Tibial artery (tissue), 4 donors: Measurements from ENCODE around the gene SRSF9.
"Not testable (repeated sequence)": the region's sequence is repeated elsewhere in the genome, so short reads cannot be mapped to it uniquely, and the experiment has no call there.

ENCODE experiments used
- DNase-seq, 2 donors: peaks; one replicate each; pipeline ENCODE4 v3.0.0-alpha.2; 2019
- H3K27ac ChIP-seq, 2 donors: fragments of 200-600 bp; sonication (generic) in 1 of 2; 1 replicate in 1 of 2; 2 replicates in 1 of 2; pipeline ENCODE4 v1.5.1; 2018 to 2019; ENCODE audit warnings: mild to moderate bottlenecking in 1 of 2
- H3K27me3 ChIP-seq, 2 donors: fragments of 200-600 bp; sonication (generic) in 1 of 2; one replicate each; pipeline versions ENCODE4 v1.5.1 to v1.6.0; 2016 to 2019
- H3K36me3 ChIP-seq, 3 donors: fragments of 200-600 bp; sonication (generic) in 2 of 3; one replicate each; pipeline ENCODE4 v1.5.1; 2016 to 2019; ENCODE audit warnings: mild to moderate bottlenecking in 2 of 3
- H3K4me1 ChIP-seq, 4 donors: fragments of 200-600 bp; sonication (generic) in 2 of 4; 1 replicate in 3 of 4; 2 replicates in 1 of 4; pipeline ENCODE4 v1.5.1; 2016 to 2019
- H3K4me3 ChIP-seq, 2 donors: fragments of 200-600 bp; sonication (generic) in 1 of 2; 1 replicate in 1 of 2; 2 replicates in 1 of 2; pipeline ENCODE4 v1.5.1; 2018 to 2019; ENCODE audit warnings: mild to moderate bottlenecking in 2 of 2
- H3K9me3 ChIP-seq, 3 donors: fragments of 200-600 bp; sonication (generic) in 1 of 3; one replicate each; pipeline ENCODE4 v1.5.1; 2016 to 2019
- intact Hi-C: fragments of 100-400 bp; cut with DNase I; formaldehyde crosslinking; loops from one replicate; pipeline ENCODE4 v1.15.0; 2023; ENCODE audit warnings: low total_unique reads
- TF ChIP-seq, protein P1 (sequence below), 2 experiments: fragments of 200-600 bp in 1 of 2; fragments of 450-650 bp in 1 of 2; IDR thresholded peaks; one replicate each; pipeline ENCODE4 v1.5.1; 2017 to 2019; ENCODE audit warnings: antibody characterized with exemption in 2 of 2, mild to moderate bottlenecking in 1 of 2, moderate library complexity in 1 of 2

SRSF9 gene, protein sequence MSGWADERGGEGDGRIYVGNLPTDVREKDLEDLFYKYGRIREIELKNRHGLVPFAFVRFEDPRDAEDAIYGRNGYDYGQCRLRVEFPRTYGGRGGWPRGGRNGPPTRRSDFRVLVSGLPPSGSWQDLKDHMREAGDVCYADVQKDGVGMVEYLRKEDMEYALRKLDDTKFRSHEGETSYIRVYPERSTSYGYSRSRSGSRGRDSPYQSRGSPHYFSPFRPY

DNA sequence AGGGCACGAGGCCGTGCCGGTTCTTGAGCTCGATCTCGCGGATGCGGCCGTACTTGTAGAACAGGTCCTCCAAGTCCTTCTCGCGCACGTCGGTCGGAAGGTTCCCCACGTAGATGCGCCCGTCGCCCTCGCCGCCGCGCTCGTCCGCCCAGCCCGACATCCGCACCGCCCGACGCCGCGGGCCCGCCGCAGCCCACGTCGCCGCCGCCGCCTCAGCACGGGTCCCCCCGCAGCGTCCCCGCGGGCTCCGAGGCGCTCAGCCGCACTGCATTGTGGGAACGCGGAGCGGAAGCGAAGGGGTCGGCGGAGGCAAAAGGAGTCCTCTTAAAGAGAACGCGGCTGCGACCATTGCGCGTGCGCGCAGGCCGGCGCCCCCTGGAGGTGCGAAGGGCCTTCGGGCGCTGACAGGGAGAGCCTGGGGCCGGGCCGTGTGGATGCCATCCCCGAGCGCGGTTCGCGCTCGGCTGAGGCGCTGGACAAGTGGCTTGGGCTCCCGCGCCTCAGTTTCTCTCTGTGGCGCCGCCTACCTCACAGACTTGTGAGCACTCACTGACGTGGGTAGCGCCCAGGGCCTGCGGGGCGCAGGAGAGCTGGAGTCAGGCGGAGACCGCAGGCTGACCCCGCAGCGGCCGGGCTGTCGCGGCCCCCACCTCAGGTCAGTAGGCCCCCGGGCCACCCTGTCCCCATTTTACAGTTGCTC is at the start of gene SRSF9:
SRSF9 (minus strand) TSS at position 299 of the 700 bp plus-strand sequence; CDS start at position 160, 139 bp downstream.
- peaks cover 10 to 25% (median 11%) of the 10 kb centered on the region in 3 donors for H3K36me3 ChIP-seq
- intact Hi-C loops: no loop called here
- no peaks in the 10 kb centered on the region for H3K27me3 ChIP-seq
- DNase-seq: peak; percentile 94 to 97
- H3K4me3 ChIP-seq: peak within 1 kb of the TSS; percentile 95 to 98
- H3K4me1 ChIP-seq: peaks cover 0 to 49% (median 19%) of the 10 kb centered on the region in 4 donors
- peak within 1 kb of the TSS; percentile 93 to 94 for H3K27ac ChIP-seq
- no peaks in the 10 kb centered on the region for H3K9me3 ChIP-seq
- TF ChIP-seq, protein P1, sequence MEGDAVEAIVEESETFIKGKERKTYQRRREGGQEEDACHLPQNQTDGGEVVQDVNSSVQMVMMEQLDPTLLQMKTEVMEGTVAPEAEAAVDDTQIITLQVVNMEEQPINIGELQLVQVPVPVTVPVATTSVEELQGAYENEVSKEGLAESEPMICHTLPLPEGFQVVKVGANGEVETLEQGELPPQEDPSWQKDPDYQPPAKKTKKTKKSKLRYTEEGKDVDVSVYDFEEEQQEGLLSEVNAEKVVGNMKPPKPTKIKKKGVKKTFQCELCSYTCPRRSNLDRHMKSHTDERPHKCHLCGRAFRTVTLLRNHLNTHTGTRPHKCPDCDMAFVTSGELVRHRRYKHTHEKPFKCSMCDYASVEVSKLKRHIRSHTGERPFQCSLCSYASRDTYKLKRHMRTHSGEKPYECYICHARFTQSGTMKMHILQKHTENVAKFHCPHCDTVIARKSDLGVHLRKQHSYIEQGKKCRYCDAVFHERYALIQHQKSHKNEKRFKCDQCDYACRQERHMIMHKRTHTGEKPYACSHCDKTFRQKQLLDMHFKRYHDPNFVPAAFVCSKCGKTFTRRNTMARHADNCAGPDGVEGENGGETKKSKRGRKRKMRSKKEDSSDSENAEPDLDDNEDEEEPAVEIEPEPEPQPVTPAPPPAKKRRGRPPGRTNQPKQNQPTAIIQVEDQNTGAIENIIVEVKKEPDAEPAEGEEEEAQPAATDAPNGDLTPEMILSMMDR (IDR thresholded peaks at IDR 0.05): peak; percentile 88 to 94

GRCh38 chr12:120519324-120519723 is 49.8 kb upstream of the SRSF9 start:
- H3K27ac ChIP-seq, intact Hi-C loops, H3K27me3 ChIP-seq, H3K9me3 ChIP-seq, DNase-seq, H3K4me1 ChIP-seq, H3K4me3 ChIP-seq: not testable (repeated sequence)
- peaks cover 21 to 71% (median 50%) of the 10 kb centered on the region in 3 donors for H3K36me3 ChIP-seq

DNA sequence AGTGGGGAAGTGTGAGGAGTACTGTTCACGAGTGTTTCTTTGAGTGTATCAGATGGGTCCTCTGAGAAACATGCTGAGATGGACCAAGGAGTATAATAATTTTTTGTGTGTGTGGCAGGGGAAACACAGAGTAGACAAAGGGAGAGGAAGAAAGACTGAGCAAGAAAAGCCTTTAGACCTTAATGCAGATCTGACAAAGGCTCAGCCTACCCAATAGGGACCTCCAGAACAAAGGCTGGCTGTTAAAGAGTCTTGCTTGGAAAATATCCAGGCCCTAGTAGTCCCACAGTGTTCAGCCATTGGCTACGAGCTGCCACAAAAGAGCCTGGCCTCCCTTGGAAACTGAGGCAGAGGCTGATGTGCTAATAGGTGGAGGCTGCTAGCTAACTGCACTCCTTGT is 45.9 kb upstream of the SRSF9 start:
- DNase-seq: no peak
- H3K27ac ChIP-seq: no peak overlapping the region
- intact Hi-C loops: no loop called here
- H3K36me3 ChIP-seq: peaks cover 21 to 89% (median 52%) of the 10 kb centered on the region in 3 donors
- H3K4me3 ChIP-seq: no peak overlapping the region
- no peaks in the 10 kb centered on the region for H3K9me3 ChIP-seq
- TF ChIP-seq, protein P1 (IDR thresholded peaks at IDR 0.05): no peak
- H3K4me1 ChIP-seq: no peaks in the 10 kb centered on the region
- H3K27me3 ChIP-seq: no peaks in the 10 kb centered on the region

DNA sequence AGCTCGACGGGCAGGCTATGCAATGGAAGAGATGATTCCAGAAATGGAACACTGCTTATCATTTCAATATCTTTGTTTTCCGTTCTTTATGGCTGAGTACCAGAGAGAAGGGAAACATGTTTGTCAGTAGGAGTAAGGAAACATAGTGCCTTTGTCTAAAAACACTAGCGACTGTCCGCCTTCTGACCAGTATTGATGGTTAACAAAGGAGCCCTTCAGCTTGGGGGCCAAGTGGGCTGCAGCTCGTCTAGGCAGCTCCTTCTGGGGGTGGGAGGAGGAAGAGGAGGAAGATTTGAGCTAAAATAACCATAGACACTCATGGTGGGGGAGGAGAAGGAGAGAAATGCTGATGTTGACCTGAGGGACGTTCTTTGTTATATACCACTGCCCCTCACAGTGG is 44.5 kb upstream of the SRSF9 start:
- H3K9me3 ChIP-seq: no peaks in the 10 kb centered on the region

DNA sequence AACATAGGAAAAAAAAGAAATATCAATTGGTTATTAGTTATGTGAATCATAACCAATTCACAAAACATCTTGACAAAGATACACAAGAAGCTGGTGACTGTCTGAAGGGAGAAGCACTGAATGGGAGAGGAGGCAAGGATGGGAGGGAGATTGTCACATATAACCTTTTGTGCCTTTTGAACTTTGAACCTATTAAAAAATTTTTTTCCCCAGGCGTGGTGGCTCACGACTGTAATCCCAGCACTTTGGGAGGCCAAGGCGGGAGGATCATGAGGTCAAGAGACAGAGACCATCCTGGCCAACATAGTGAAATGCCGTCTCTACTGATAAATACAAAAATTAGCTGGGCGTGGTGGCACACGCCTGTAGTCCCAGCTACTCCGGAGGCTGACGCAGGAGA is 39.0 kb upstream of the SRSF9 start:
- intact Hi-C loops: no loop called here
- Histone ChIP-seq H3K4me1 (no peaks in the 10 kb centered on the region), H3K9me3 (no peaks in the 10 kb centered on the region), H3K4me3 (no peak overlapping the region), H3K27ac (no peak overlapping the region), H3K27me3 (no peaks in the 10 kb centered on the region), H3K36me3 (peaks cover 27 to 85% (median 38%) of the 10 kb centered on the region in 3 donors)
- TF ChIP-seq, protein P1 (IDR thresholded peaks at IDR 0.05): no peak
- DNase-seq: no peak

More for the DNA sequence above, 44.5 kb upstream of the SRSF9 start:
- TF ChIP-seq, protein P1 (IDR thresholded peaks at IDR 0.05): no peak
- DNase-seq: no peak
- no peaks in the 10 kb centered on the region for H3K4me1 ChIP-seq
- no peak overlapping the region for H3K27ac ChIP-seq
- H3K36me3 ChIP-seq: peaks cover 33 to 92% (median 56%) of the 10 kb centered on the region in 3 donors
- intact Hi-C loops: no loop called here
- H3K27me3 ChIP-seq: no peaks in the 10 kb centered on the region
- no peak overlapping the region for H3K4me3 ChIP-seq

DNA sequence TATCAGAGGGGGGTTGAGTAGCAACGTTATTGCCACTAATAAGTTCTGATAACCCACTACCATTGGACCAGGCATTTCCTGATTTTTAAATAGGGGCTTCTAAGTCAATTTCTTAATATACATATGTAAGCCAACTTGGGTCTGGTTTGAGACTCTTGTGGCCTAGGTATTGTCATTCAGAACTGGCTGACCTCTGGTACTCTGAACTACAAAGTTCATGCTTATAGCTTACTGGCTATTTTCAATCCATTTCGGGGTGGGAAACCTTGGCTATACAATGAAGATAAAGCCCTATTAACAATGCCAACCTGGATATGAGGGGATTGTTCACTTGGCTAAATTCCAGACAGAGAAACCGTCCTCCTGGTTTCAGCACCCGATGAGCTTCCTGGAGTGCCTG is 35.0 kb upstream of the SRSF9 start:
- intact Hi-C loops: no loop called here
- no peak for DNase-seq
- TF ChIP-seq, protein P1 (IDR thresholded peaks at IDR 0.05): no peak
- peaks cover 26 to 84% (median 32%) of the 10 kb centered on the region in 3 donors for H3K36me3 ChIP-seq
- H3K9me3 ChIP-seq: no peaks in the 10 kb centered on the region
- no peak overlapping the region for H3K4me3 ChIP-seq
- H3K4me1 ChIP-seq: no peaks in the 10 kb centered on the region
- H3K27me3 ChIP-seq: no peaks in the 10 kb centered on the region
- H3K27ac ChIP-seq: no peak overlapping the region
